ENCODE measurements around the gene GBGT1. TPM values are rescaled to one million over a fixed set of nuclear protein-coding genes. Genes with fewer than 3 reads are reported as not detected.

GBGT1 gene
- total RNA-seq, 1 donor = 5.6 TPM

GRCh38 chr9:133103183-133103986, 60.3 kb downstream of the GBGT1 start:
- Histone ChIP-seq H3K27me3 (ENCODE audit: insufficient read depth, low read length) (no peaks in the 10 kb centered on the region), H3K4me1 (ENCODE audit: insufficient read depth, low read length) (no peaks in the 10 kb centered on the region), H3K9me3 (ENCODE audit: low read depth, low read length) (no peaks in the 10 kb centered on the region), H3K4me3 (ENCODE audit: low read length) (no peak overlapping the region)

Other genes with a start within 250 kb of the GBGT1 start
- gene TSC1, start 219.3 kb downstream of the GBGT1 start, total RNA-seq = 48.5 TPM
- gene GFI1B, start 185.2 kb downstream of the GBGT1 start, total RNA-seq = 13.6 TPM
- gene GTF3C5, start 132.9 kb downstream of the GBGT1 start, total RNA-seq = 29.7 TPM
- 0.21 TPM for gene CEL, start 101.9 kb downstream of the GBGT1 start, total RNA-seq
- 59.0 TPM for gene RALGDS, start 42.7 kb downstream of the GBGT1 start, total RNA-seq
- gene OBP2B, start 45.3 kb upstream of the GBGT1 start, total RNA-seq = not detected
- 4.5 TPM for gene ABO, start 111.3 kb upstream of the GBGT1 start, total RNA-seq
- gene SURF6, start 172.3 kb upstream of the GBGT1 start, total RNA-seq = 4.8 TPM
- 11.4 TPM for gene MED22, start 184.2 kb upstream of the GBGT1 start, total RNA-seq
- 2,463 TPM for gene RPL7A, start 184.3 kb upstream of the GBGT1 start, total RNA-seq
- gene SURF1, start 192.6 kb upstream of the GBGT1 start, total RNA-seq = 26.4 TPM
- gene SURF2, start 192.6 kb upstream of the GBGT1 start, total RNA-seq = 9.0 TPM
- 82.2 TPM for gene SURF4, start 212.1 kb upstream of the GBGT1 start, total RNA-seq
- 0.10 TPM for gene STKLD1, start 212.5 kb upstream of the GBGT1 start, total RNA-seq

All from mononuclear cell (primary cell).